ENCODE data around the gene EPS15. TPM values are rescaled to one million over a fixed set of nuclear protein-coding genes. Genes with fewer than 3 reads are reported as not detected.
A peak's percentile ranks its signal among the peaks of the same experiment; 100 is the strongest.

The EPS15 gene
- total and polyA plus RNA-seq, 2 of the 13 experiments (the other 11 are each of a cell fraction or from before 2014, with no cell fraction given), result 14.3 to 19.3 TPM

DNA sequence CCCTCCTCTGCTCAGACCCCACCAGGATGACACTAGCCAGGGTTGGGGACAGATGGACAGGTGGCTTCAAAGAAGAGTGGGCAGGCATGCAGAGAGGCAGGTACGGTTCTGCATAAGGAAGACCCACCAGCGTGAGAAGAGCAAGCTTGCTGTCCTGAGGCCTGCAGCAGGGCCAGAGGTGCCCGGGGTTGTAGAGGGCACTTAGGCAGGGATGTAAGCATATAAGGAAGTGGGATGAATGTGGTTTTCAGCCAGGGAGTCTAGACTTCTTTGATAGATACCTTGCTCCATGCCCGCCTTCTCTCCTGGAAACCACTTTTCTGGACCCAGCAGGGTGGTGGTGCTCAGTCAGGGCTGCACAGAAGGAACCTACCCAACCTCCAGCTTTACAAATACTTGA, 190.1 kb downstream of the EPS15 start:
- no peak overlapping the region for H3K4me2 ChIP-seq (ENCODE audit: low read depth, low read length)
- H3K79me2 ChIP-seq (ENCODE audit: insufficient read depth, low read length), result no peaks in the 10 kb centered on the region
- in situ Hi-C loops (cut with HindIII; ENCODE audit: extremely low pct_ligation_motif_present, low pct_unique_long_range_greater_than_20kb) (no loop called here), intact Hi-C loops (cut with micrococcal nuclease; ENCODE audit: unreplicated experiment) (no loop called here)
- H3K9ac ChIP-seq (ENCODE audit: insufficient read depth, low read depth, low read length), result no peak overlapping the region
- H3K4me1 ChIP-seq (ENCODE audit: insufficient read depth, low read length), result peaks cover 25% of the 10 kb centered on the region
- FAIRE-seq, result no peak
- POLR2A ChIA-PET, result interaction anchor here (0.9 kb wide), 1 partner anchor 24 kb away, joined by 3 read pairs; no protein-coding TSS in a partner anchor
- H3K27ac ChIP-seq (ENCODE audit: extremely low read length, insufficient read depth, low read length), result no peak overlapping the region
- ATAC-seq, result peak; percentile 14
- no peaks in the 10 kb centered on the region for H3K36me3 ChIP-seq (replicated peaks in 1 of 2; ENCODE audit: control insufficient read depth in 1 of 2, insufficient read depth in 2 of 2, low read length in 2 of 2)
- no peak overlapping the region for H3K4me3 ChIP-seq (replicated peaks in 1 of 3; ENCODE audit: insufficient read depth in 1 of 3, low read depth in 2 of 3, low read length in 3 of 3)
- CTCF ChIA-PET (ENCODE audit: low intra/inter-chr PET ratio, low total read pairs), result no interaction called here
- no peaks in the 10 kb centered on the region for H4K20me1 ChIP-seq (ENCODE audit: insufficient read depth, low read length)
- WGBS (ENCODE audit: low lambda C conversion rate), result 59% methylated on average over 4 of the region's 4 CpGs
- H3K9me3 ChIP-seq (ENCODE audit: low read length), result no peaks in the 10 kb centered on the region
- H3K27me3 ChIP-seq (ENCODE audit: control insufficient read depth in 1 of 2, insufficient read depth in 2 of 2, low read length in 2 of 2), result peaks cover 0 to 19% of the 10 kb centered on the region in 2 experiments; a peak in 2 of 5 replicates
- TF ChIP-seq ZNF747 (CRISPR knock-in tag; IDR thresholded peaks at IDR 0.05; ENCODE audit: borderline replicate concordance) (no peak), KLF9 (CRISPR knock-in tag; IDR thresholded peaks at IDR 0.05; ENCODE audit: low read depth) (no peak), TBX3 (IDR thresholded peaks at IDR 0.05; ENCODE audit: borderline replicate concordance) (no peak), ZNF468 (CRISPR knock-in tag; IDR thresholded peaks at IDR 0.05) (no peak), SMARCC2 (IDR thresholded peaks at IDR 0.05) (no peak), FOXC1 (CRISPR knock-in tag; IDR thresholded peaks at IDR 0.05; ENCODE audit: borderline replicate concordance) (no peak), HNF4G (IDR thresholded peaks at IDR 0.05; ENCODE audit: borderline replicate concordance, low read depth, low read length) (no peak), HNF4G (CRISPR knock-in tag; IDR thresholded peaks at IDR 0.05; ENCODE audit: borderline replicate concordance, low read depth) (no peak), ZNF678 (CRISPR knock-in tag; IDR thresholded peaks at IDR 0.05) (no peak), ZMYM2 (CRISPR knock-in tag; IDR thresholded peaks at IDR 0.05) (no peak), ZNF431 (CRISPR knock-in tag; IDR thresholded peaks at IDR 0.05; ENCODE audit: borderline replicate concordance, low read depth) (no peak), ZNF777 (CRISPR knock-in tag; IDR thresholded peaks at IDR 0.05) (no peak), ZNF556 (CRISPR knock-in tag; IDR thresholded peaks at IDR 0.05; ENCODE audit: borderline replicate concordance) (no peak), ZNF7 (CRISPR knock-in tag; IDR thresholded peaks at IDR 0.05) (no peak), SETDB1 (CRISPR knock-in tag; IDR thresholded peaks at IDR 0.05; ENCODE audit: borderline replicate concordance) (no peak)
- TF ChIP-seq, protein P1, sequence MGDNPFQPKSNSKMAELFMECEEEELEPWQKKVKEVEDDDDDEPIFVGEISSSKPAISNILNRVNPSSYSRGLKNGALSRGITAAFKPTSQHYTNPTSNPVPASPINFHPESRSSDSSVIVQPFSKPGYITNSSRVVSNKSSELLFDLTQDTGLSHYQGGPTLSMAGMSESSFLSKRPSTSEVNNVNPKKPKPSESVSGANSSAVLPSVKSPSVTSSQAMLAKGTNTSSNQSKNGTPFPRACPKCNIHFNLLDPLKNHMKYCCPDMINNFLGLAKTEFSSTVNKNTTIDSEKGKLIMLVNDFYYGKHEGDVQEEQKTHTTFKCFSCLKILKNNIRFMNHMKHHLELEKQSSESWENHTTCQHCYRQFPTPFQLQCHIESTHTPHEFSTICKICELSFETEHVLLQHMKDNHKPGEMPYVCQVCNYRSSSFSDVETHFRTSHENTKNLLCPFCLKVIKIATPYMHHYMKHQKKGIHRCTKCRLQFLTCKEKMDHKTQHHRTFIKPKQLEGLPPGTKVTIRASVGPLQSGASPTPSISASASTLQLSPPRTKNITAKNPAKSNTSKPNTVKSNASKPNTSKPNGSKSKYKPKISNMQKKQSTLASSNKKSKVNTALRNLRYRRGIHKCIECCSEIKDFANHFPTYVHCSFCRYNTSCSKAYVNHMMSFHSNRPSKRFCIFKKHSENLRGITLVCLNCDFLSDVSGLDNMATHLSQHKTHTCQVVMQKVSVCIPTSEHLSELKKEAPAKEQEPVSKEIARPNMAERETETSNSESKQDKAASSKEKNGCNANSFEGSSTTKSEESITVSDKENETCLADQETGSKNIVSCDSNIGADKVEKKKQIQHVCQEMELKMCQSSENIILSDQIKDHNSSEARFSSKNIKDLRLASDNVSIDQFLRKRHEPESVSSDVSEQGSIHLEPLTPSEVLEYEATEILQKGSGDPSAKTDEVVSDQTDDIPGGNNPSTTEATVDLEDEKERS (CRISPR knock-in tag; IDR thresholded peaks at IDR 0.05), result no peak
- TF ChIP-seq, protein P2, sequence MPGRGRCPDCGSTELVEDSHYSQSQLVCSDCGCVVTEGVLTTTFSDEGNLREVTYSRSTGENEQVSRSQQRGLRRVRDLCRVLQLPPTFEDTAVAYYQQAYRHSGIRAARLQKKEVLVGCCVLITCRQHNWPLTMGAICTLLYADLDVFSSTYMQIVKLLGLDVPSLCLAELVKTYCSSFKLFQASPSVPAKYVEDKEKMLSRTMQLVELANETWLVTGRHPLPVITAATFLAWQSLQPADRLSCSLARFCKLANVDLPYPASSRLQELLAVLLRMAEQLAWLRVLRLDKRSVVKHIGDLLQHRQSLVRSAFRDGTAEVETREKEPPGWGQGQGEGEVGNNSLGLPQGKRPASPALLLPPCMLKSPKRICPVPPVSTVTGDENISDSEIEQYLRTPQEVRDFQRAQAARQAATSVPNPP (CRISPR knock-in tag; IDR thresholded peaks at IDR 0.05), result no peak
- TF ChIP-seq, protein P3, sequence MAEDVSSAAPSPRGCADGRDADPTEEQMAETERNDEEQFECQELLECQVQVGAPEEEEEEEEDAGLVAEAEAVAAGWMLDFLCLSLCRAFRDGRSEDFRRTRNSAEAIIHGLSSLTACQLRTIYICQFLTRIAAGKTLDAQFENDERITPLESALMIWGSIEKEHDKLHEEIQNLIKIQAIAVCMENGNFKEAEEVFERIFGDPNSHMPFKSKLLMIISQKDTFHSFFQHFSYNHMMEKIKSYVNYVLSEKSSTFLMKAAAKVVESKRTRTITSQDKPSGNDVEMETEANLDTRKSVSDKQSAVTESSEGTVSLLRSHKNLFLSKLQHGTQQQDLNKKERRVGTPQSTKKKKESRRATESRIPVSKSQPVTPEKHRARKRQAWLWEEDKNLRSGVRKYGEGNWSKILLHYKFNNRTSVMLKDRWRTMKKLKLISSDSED (CRISPR knock-in tag; IDR thresholded peaks at IDR 0.05), result no peak
- TF ChIP-seq, protein P4, sequence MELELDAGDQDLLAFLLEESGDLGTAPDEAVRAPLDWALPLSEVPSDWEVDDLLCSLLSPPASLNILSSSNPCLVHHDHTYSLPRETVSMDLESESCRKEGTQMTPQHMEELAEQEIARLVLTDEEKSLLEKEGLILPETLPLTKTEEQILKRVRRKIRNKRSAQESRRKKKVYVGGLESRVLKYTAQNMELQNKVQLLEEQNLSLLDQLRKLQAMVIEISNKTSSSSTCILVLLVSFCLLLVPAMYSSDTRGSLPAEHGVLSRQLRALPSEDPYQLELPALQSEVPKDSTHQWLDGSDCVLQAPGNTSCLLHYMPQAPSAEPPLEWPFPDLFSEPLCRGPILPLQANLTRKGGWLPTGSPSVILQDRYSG (CRISPR knock-in tag; IDR thresholded peaks at IDR 0.05), result no peak
- no TSS peak for BruUV-seq (replicated peaks)
- no peak overlapping the region for H2AFZ ChIP-seq (ENCODE audit: low read length)
- no peak for DNase-seq (ENCODE audit: low spot score)
